Activated CD8-positive, alpha-beta memory T cell treated with anti-CD3 and anti-CD28 coated beads, Interleukin-2, amount 10 ng/mL, durations not matched to agents 7 days and 5 days (primary cell): ENCODE measurements around the gene NAP1L5. TPM values are rescaled to one million over a fixed set of nuclear protein-coding genes. Genes with fewer than 3 reads are reported as not detected.

Source experiments
- total RNA-seq, 2 experiments: library from RNA; stranded (reverse); gene quantifications; one replicate each; pipeline ENCODE4 v1.2.3, GENCODE V29; 2021

Gene NAP1L5
- total RNA-seq, 2 experiments from 2014 or later, result 4.2 to 4.3 TPM

Other genes starting within 250 kb of the NAP1L5 start
- gene HERC5, start 240.7 kb downstream of the NAP1L5 start, total RNA-seq, result 100 to 1,000 TPM in 1 of 2 experiments, 10 to 100 TPM in 1; 69.6 to 118 TPM
- 10 to 100 TPM; 44.3 to 51.2 TPM for gene PYURF, start 174.1 kb downstream of the NAP1L5 start, total RNA-seq
- gene HERC3, start 105.3 kb downstream of the NAP1L5 start, total RNA-seq, result 10 to 100 TPM; 21.3 to 24.9 TPM